ENCODE data around the gene NUP210.

DNA sequence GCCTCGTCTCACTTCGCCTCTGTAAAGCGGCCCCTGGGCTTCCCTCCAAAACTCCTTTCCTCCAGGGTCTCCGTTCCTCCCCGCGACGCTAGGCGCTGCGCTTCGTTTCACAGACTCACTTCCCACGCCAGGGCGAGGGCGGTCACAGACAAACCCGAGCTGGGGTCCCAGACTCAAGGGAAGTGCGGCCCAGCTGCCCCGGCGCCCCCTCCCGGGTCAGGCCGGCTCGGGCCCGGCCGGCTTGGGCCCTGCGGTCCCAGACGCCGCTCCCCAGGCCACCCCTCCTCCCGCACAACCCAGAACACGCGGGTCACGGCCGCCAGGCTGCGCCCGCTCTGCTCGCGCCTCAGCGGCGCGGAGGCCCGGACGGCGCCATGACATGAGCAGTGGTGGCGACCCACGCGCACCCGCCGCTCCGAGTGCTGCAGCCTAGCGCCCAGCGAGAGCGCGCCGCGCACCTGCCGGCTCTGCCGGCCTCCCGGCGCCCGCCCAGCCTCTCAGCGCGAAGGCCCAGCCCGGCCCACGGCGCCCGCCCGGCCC lies 547 bp downstream of the NUP210 start:
- TF ChIP-seq RAD21 (IDR thresholded peaks at IDR 0.05) (no peak), JUND (IDR thresholded peaks at IDR 0.05) (no peak), RXRA (IDR thresholded peaks at IDR 0.05) (no peak)
- TF ChIP-seq, protein P1, sequence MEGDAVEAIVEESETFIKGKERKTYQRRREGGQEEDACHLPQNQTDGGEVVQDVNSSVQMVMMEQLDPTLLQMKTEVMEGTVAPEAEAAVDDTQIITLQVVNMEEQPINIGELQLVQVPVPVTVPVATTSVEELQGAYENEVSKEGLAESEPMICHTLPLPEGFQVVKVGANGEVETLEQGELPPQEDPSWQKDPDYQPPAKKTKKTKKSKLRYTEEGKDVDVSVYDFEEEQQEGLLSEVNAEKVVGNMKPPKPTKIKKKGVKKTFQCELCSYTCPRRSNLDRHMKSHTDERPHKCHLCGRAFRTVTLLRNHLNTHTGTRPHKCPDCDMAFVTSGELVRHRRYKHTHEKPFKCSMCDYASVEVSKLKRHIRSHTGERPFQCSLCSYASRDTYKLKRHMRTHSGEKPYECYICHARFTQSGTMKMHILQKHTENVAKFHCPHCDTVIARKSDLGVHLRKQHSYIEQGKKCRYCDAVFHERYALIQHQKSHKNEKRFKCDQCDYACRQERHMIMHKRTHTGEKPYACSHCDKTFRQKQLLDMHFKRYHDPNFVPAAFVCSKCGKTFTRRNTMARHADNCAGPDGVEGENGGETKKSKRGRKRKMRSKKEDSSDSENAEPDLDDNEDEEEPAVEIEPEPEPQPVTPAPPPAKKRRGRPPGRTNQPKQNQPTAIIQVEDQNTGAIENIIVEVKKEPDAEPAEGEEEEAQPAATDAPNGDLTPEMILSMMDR (IDR thresholded peaks at IDR 0.05; ENCODE audit: low read depth, low read length, missing input control) = no peak
- TF ChIP-seq, protein P2, sequence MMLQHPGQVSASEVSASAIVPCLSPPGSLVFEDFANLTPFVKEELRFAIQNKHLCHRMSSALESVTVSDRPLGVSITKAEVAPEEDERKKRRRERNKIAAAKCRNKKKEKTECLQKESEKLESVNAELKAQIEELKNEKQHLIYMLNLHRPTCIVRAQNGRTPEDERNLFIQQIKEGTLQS (IDR thresholded peaks at IDR 0.05) = no peak

Data from liver (tissue), 3 donors.